Tongue (tissue), 2 donors: ENCODE results near the gene SEMA4A. TPM values are rescaled to one million over a fixed set of nuclear protein-coding genes. Genes with fewer than 3 reads are reported as not detected.

Experiments used
- DNase-seq: peaks from one replicate; pipeline ENCODE4 v3.0.0-alpha.2; 2015
- total RNA-seq: library from RNA; depleted of rRNA; stranded (reverse); fragments of >200 nt; gene quantifications from one replicate; pipeline ENCODE4 v1.2.3, GENCODE V29; 2014

SEMA4A gene
- total RNA-seq, 1 donor from 2014 or later, result 5.5 TPM

DNA sequence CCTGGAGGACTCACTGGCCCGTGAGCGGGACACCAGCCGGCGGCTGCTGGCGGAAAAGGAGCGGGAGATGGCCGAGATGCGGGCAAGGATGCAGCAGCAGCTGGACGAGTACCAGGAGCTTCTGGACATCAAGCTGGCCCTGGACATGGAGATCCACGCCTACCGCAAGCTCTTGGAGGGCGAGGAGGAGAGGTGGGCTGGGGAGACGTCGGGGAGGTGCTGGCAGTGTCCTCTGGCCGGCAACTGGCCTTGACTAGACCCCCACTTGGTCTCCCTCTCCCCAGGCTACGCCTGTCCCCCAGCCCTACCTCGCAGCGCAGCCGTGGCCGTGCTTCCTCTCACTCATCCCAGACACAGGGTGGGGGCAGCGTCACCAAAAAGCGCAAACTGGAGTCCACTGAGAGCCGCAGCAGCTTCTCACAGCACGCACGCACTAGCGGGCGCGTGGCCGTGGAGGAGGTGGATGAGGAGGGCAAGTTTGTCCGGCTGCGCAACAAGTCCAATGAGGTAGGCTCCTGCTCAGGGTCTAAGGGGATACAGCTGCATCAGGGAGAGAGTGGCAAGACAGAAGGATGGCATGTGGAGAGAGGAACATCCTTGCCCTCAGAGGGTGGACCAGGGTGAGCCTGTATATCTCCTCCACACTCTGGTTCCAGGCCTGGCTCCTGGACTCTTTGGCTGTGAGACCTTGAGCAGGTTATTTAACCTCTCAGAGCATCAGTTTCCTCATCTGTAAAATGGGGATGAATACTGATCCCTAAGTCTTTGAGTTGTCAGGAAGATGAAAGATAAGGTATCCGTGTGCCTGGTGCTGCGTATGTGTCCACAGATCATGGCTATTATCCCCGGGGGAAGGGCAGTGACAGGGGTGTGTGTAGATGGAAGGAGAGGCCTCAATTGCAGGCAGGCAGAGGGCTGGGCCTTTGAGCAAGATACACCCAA is 17.2 kb upstream of the SEMA4A start:
- peak; percentile 24 for DNase-seq

DNA sequence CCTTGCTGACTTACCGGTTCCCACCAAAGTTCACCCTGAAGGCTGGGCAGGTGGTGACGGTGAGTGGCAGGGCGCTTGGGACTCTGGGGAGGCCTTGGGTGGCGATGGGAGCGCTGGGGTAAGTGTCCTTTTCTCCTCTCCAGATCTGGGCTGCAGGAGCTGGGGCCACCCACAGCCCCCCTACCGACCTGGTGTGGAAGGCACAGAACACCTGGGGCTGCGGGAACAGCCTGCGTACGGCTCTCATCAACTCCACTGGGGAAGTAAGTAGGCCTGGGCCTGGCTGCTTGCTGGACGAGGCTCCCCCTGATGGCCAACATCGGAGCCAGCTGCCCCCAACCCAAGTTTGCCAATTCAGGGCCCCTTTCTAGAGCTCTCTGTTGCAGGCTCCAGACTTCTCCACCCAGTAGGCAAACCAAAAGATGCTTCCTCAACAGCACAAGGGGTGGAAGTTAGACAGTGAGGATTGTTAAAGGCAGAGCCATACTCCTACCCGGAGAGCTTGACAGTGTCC is 16.4 kb upstream of the SEMA4A start:
- DNase-seq, result peak; percentile 15

DNA sequence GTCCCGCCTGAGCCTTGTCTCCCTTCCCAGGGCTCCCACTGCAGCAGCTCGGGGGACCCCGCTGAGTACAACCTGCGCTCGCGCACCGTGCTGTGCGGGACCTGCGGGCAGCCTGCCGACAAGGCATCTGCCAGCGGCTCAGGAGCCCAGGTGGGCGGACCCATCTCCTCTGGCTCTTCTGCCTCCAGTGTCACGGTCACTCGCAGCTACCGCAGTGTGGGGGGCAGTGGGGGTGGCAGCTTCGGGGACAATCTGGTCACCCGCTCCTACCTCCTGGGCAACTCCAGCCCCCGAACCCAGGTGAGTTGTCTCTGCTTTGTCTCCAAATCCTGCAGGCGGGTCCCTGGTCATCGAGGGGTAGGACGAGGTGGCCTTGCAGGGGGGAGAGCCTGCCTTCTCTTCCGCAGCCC is 14.9 kb upstream of the SEMA4A start:
- DNase-seq, result no peak

DNA sequence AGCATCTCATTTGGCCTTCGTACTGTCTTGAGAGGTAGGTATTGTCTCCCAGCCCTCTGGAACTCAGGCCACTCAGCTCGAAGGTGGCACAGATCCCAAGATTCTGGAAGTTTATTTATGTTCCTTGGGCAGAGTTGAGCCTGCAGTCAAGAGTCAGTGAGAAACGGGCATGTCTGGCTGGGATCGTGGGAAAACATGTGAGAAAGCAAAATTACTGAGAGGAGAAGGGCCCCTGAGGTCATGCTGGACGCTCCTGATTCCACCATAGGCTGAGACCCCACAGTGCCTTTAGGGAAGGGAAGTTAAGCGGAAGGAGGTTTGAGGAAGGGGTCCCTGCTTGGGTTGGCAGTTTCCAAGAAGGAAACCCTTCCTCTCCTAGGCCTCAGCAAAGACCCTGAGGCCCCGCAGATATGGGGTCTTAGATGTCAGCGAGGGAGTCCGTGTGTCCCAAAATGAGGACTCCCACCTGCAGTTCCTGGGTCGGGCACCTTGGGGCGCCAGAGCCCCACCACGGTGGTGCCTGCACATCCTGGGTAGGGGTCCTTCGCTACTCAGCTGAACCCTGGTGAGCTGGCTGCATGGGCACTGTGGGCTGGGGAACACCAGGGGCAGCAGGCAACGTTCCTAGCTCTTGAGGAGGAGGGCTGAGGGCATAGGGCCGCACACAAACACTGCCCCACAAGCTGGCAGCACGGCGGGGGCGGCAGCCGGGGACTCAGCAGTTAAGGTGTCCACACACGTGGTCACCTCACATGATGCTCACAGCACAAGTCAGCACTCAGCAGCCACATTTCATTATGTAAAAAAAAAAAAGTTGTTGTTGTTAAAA is 12.3 kb upstream of the SEMA4A start:
- peak; percentile 60 for DNase-seq

DNA sequence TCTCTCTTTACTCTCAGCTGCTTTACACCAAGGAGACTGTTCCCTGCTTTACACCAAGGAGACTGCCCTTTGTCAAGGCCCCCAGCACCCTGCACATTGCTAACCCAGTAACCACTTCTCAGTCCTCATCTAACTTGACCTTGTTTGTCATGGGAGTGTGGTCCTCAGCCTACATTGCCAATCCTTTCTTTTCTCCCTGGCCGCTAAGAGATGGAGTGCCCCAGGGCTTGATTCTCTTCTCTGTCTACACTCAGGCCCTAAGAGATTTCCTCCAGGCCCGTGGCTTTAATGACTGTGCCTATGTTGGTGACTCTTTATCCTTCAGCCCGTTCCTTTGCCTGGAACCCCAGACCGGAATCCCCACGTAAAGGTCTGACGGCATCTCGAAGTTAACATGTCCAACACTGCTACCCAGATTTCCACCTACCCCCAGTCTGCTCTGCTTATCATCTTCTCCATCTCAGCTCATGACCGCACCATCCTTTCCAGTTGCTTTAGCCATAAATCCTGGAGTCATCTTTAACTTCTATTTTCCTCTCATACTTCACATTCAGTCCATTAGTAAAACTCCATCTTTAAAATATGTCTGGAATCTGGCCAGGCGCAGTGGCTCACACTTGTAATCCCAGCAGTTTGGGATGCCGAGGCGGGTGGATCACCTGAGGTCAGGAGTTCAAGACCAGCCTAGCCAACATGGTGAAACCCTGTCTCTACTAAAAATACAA is 9.5 kb upstream of the SEMA4A start:
- DNase-seq, result peak; percentile 21

DNA sequence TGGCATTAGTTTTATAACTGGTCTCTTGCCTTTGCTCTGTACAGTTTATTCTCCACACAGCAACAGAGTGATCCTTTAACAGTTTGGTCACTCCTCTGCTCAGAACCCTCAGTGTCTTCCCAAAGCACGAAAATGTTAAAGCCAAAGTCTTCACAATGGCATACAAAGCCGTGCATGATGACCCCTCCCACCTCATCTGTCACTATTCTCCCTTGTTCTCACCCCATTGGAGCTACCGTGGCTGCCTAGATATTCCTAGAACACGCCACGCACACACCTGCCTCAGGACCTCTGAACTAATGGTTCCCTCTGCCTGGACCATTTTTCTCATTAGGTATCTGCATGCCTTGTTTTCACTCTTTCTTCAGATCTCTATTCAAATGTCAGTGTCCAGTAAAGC is 8.6 kb upstream of the SEMA4A start:
- DNase-seq, result peak; percentile 6

DNA sequence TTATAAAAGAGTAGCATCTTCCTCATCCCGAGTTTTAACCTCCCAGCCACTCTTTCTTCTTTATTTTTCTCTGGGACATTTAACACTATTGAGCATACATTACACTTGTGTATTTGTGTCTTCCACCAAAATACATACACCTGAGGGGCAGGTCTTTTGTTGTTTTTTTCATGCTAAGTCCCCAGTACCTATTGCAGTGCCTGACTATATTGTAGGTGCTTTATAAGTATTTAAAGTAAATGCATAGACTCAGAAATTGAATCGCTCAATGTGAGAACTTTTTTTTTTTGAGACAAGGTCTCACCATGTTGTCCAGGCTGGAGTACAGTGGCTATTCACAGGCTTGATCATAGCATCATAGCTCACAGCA is 7.8 kb upstream of the SEMA4A start:
- DNase-seq, result no peak

DNA sequence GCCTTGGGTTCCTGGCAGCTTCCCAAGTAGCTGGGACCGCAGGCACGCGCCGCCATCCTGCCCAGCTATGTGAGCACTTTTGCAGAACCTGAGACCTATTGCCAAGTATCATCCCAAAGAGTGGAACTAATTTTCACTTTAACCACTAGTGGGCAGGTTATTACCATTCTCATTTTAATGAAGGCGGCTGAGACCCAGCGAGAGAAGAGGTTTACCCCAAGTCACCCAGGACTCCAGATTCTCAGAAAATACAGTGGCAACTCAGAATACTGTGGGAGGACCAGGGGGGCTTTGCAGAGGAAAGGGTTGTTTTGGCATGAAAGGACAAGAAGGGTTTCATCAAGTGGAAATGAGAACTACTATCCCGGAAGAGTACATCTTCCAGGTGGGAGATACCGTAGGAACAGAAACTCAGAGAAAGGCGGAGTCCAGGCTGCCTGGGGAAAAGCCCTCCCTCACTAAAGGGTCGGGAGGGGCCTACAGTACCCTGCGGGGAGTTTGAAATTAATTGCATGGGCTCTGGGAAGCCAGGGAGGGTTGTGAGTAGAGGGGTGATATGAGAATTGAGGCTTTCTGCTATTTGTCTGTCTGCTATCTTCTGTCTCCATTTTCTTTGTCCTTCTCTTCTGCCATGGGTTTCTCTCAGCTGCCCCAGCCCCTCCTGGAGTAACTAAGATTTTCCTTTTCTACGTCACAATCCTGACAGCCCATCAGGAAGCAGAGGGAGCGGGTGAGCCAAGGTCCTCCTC is 7.2 kb upstream of the SEMA4A start:
- DNase-seq, result peak; percentile 86

DNA sequence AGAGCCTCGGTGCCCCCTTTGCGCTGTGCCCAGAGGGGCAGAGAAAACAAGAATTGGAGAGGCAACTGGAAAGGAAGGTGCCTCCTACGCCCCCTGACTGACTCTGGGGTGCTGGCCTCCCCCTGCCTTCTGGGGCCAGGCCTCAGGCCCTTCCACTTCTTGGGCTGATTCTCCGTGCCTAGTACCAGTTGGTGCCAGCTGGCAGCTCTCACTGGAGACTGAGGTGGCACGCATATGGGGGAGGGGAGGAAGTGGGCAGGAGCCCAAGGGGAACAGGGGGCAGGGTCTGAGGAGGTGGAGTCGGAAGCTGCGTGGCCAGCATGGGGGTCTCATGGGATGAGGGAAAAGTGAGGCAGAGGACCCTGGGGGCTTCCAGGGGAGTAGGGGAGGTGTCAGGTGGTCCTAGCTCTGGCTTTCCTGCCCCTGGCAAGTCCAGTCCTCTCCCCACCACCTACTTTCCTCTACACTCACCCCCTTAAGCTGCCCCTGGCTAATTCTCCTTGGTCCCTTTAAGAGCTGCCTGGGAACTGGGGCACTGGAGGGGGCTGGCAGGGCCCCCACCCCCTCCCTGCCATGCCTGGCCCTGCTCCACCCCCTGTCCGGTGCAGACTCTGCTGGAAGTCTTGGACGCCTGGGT is 6.5 kb upstream of the SEMA4A start:
- peak; percentile 65 for DNase-seq

DNA sequence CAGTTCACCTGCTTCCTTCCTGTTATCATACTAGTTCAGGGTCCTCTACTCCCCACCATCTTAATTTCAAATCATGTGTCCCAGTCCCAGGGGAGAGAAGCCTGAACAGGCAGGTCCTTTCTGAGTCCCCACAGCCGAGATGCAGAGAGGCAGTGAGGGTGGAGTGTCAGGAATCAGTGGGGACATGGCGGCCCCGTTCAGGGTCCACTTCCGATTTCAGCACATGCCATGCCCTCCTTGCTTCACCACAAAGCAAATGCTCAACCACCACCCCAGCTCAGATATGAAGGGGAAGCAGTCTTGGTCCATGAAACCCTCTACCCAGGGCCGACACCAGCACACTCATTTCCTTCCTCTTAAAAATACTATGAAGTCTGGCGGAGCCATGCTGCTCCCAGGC is 5.2 kb upstream of the SEMA4A start:
- peak; percentile 8 for DNase-seq

DNA sequence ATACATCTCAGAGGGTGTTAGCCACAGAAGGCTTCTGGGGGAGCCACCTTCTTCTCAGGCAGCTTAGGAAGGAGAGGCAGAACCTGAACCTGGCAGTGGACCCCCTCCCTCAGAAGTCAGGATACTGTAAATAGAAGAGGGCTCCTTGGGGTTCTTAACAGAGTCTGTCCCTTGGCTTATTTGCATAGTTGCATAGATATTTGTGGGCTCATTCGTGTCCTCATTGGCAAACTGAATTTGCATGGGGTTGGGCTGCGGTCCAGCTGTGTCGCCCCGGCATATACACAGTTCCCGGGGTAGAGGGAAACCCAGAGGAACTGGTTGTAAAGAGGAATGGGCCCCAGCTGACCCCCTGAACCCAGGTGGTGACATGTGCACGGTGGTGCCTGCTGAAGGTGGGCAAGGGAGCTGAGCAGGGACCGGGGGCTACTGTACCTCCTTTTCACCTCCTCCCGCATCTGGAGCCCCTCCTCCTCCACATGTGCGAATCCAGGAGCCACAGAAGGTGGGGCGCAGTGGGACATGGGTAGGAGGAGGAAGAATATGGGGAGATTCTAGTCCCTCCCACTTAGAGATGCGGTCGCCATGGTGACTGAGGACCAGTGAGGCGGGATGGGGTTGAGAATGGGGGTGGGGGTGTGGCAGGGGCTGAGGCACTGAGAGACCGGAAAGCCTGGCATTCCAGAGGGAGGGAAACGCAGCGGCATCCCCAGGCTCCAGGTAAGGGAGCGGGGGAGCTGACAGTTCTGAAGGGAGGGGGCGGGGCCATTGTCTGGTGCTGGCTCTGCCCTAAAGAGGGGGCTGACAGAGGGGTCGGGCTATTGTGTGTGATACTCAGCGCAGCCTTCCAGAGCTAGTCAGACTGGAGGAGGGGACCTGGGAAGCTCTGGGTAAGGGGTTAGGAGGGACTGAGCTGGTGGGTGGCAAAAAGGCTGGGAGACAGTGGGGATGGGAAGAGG is 3.7 kb upstream of the SEMA4A start:
- DNase-seq, result no peak

DNA sequence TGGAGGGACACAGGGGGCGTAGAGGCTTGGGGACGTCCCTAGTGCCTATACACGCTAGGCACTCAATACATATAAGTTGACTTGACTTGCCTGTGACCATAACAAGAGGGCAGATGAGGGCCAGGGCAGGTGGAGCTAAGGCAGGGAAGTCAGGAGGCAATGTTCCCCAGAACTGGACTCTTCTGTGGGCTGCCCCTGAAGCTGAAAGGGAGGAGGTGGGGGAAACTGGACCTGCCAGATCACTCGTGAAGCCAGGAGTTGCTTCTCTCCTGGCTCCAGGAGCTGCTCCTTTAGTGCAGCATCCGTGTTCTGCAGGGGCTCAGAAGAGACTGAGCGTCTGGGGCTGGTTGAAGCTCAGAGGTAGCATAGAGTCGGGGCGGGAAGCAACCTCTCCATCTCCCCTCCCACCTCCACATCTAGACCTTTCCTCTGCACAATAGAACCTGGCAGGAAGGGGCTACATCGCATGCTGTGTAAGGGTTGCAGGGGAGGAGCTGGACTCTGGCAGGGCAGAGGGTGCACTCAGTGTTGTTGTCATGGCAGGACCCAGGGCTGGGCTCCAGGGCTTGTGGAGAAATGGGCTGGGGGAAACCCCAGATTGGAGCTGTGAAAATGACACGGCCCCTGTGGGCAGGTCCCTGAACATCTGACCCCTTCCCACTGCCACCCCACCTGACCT is 2.9 kb upstream of the SEMA4A start:
- no peak for DNase-seq

DNA sequence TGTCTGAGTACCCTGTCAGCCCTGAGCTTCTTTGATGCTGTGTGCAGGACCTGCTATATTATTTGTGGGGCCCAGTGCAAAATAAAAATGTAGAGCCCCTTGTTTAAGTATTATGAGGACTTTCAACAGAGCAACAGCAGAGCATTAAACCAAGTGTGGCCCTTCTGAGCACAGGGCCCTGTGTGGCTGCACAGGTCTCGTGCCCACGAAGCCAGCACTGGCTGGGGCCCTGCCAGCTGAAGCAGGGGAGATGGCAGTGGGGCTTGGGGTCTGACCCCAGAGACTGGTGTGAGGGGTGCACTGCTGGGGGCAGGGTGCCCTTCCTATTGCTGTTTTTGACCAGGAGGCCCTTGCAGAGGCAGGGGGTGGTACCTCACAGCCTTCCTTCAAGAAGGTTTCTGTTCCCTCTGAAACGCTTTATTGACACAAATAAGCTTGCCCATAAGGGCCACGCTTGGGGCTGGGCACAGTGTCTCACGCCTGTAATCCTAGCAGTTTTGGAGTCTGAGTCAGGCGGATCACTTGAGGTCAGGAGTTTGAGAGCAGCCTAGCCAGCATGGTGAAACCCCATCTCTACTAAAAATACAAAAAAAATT is 2.2 kb upstream of the SEMA4A start:
- no peak for DNase-seq

DNA sequence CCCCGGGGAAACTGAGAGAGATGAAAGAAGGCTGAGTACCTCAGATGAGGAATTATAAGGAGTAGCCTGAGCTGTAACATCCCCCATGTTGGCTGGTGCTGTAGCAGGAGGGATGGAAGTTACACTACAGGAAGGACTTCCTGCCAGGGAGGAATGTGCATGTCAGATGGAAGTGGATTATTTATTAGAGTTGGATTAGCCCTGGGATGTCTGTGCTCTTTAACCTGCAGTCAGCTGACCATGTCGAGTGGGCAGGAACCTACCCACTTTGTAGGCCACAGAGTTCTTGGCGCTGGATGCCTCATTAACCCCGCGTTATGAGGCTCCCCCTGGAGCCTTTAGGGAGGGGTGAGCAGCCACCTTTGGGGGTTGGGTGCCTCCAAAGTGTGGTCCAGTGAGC is 757 bp upstream of the SEMA4A start:
- no peak for DNase-seq

DNA sequence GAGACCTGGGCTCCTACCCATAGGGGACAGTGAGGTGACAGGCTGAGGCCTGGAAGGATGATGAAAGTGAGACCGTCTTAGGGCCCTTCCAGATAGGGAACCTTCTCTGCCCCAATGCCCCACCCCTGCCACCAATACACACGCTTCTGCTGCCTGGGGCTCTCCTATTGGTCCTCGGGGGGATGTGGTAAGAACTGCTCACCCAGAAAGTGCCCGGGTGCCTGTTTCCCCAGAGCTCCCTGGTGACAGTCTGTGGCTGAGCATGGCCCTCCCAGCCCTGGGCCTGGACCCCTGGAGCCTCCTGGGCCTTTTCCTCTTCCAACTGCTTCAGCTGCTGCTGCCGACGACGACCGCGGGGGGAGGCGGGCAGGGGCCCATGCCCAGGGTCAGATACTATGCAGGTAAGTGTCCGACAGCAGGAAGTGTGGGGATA is 948 bp downstream of the SEMA4A start:
- DNase-seq, result no peak

DNA sequence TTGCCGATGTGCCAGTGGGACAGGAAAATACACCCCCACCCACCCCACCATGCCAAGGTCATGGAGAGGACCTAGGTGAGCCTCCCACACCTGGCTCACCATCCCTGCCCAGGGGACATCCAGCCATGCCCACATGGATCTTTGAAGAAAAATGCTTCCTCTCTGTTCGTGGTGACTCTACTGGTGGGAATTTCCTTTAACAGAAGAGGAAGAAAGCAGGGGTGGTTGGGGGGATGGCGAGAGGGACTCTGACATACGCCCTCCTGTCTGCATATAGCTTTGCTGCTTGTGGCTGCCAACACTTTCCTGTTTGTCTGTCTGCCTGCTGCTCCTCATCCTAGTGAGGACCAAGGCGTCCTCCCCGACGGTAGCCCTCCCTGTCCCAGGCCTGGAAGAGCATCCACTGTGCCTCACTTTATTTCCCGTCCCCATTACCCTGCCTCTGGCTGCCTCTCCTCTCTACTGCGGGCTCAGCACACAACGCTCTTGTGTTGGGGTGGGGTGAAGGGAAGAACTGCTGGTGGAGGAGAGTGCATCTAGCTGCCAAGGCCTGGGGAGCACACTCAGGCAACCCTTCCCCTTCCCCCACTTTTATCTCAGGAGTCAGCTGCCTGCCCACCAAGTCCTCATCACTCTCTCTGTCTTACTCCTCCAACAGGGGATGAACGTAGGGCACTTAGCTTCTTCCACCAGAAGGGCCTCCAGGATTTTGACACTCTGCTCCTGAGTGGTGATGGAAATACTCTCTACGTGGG is 2.5 kb downstream of the SEMA4A start:
- DNase-seq, result no peak

DNA sequence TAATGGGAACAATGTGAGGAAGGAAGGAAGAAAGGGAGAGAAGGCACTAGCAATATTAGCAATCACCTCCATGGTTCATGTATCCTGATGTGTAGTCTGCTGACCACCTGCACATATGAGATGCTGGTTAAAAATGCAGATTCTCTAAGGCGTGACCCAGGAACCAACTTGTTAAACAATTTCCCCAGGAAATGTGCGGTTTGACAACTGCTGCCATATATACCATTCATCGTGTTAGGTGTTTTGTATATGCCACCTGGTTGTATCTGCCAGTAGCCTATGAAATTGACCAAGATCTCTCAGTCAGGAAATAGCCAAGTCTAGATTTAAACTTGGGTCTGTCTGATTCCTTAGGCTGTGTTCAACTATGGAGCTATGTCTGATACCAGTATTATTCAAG is 4.1 kb downstream of the SEMA4A start:
- no peak for DNase-seq

DNA sequence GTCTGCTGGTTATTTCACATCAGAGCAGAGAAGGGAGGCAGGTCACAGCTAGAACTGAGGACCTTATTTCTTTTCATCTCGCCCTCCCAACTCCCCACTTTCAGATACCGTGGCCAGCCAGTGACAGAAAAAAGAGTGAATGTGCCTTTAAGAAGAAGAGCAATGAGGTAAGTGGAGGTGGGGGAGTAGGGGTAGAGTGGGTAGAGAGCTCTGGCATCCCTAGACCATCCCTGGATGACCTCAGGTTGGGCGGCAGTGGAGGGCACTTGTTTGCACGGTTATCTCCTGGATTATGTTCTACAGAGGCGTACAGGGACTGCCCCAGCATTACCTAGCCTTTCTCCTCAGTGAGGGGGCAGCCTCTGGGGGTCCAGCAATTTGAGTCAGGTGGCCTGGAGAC is 4.6 kb downstream of the SEMA4A start:
- DNase-seq, result no peak
